WTC11 (cell line): ENCODE data around the gene FAM114A2. TPM values are rescaled to one million over a fixed set of nuclear protein-coding genes. Genes with fewer than 3 reads are reported as not detected.

Experiments used
- ATAC-seq: fragments of 200-7000 bp; cut with Tn5 transposase; 2 replicates; pipeline ENCODE4 v1.10.0; 2021; ENCODE audit warnings: mild to moderate bottlenecking, moderate library complexity
- CTCF ChIA-PET: fragments of 300-600 bp; sonication (Branson Sonifier 250); formaldehyde crosslinking; loops from one replicate; lab custom pipeline; 2021; ENCODE audit warnings: antibody characterized with exemption; lab: Charles Lee
- POLR2A ChIA-PET: fragments of 350-600 bp; sonication (Branson Sonifier 250); formaldehyde crosslinking; loops from one replicate; lab custom pipeline; 2021; ENCODE audit warnings: antibody characterized with exemption; lab: Charles Lee
- DNase-seq: peaks from one replicate; pipeline ENCODE4 v3.0.0; 2021; ENCODE audit warnings: low spot score
- H3K27ac Mint-ChIP-seq: 2 replicates; pipeline ENCODE4 v1.8.0; 2021; ENCODE audit warnings: mixed read lengths
- H3K27me3 Mint-ChIP-seq: 2 replicates; pipeline ENCODE4 v1.8.0; 2021; ENCODE audit warnings: low read depth, mild to moderate bottlenecking, moderate library complexity, mixed read lengths
- H3K36me3 Mint-ChIP-seq: 2 replicates; pipeline ENCODE4 v1.8.0; 2021; ENCODE audit warnings: mixed read lengths
- H3K4me1 Mint-ChIP-seq: 2 replicates; pipeline ENCODE4 v1.8.0; 2022; ENCODE audit warnings: mixed read lengths
- H3K4me3 Mint-ChIP-seq: 2 replicates; pipeline ENCODE4 v1.8.0; 2021; ENCODE audit warnings: mild to moderate bottlenecking, moderate library complexity, mixed read lengths
- H3K9me3 Mint-ChIP-seq: 2 replicates; pipeline ENCODE4 v1.8.0; 2021; ENCODE audit warnings: mixed read lengths
- AFF4 ChIP-seq: sonication (generic); formaldehyde crosslinking; IDR thresholded peaks from 2 replicates; pipeline ENCODE4 v1.8.1; 2023; ENCODE audit warnings: mild to moderate bottlenecking, missing genetic modification reagents, borderline replicate concordance
- ATF2 ChIP-seq: sonication (generic); formaldehyde crosslinking; IDR thresholded peaks from 2 replicates; pipeline ENCODE4 v1.8.1; 2022; ENCODE audit warnings: low read depth, missing genetic modification reagents, borderline replicate concordance
- ATF6 ChIP-seq: sonication (generic); formaldehyde crosslinking; IDR thresholded peaks from 2 replicates; pipeline ENCODE4 v1.8.1; 2023; ENCODE audit warnings: mild to moderate bottlenecking, missing genetic modification reagents
- CREM ChIP-seq: sonication (generic); formaldehyde crosslinking; IDR thresholded peaks from 2 replicates; pipeline ENCODE4 v1.8.1; 2022; ENCODE audit warnings: mild to moderate bottlenecking, missing genetic modification reagents, moderate library complexity
- ERG ChIP-seq: fragments of 250-450 bp; sonication (Bioruptor Pico); IDR thresholded peaks from 2 replicates; pipeline ENCODE4 v1.8.0; 2021; ENCODE audit warnings: mild to moderate bottlenecking
- ETV6 ChIP-seq: sonication (generic); formaldehyde crosslinking; IDR thresholded peaks from 2 replicates; pipeline ENCODE4 v1.8.1; 2022; ENCODE audit warnings: mild to moderate bottlenecking, missing genetic modification reagents
- FOXJ3 ChIP-seq: sonication (generic); formaldehyde crosslinking; IDR thresholded peaks from 2 replicates; pipeline ENCODE4 v1.9.0; 2021; ENCODE audit warnings: missing genetic modification reagents, mild to moderate bottlenecking, borderline replicate concordance
- FOXK1 ChIP-seq: sonication (generic); formaldehyde crosslinking; IDR thresholded peaks from 2 replicates; pipeline ENCODE4 v1.8.0; 2022; ENCODE audit warnings: mild to moderate bottlenecking, moderate library complexity, missing genetic modification reagents
- FOXP1 ChIP-seq: sonication (generic); formaldehyde crosslinking; IDR thresholded peaks from 2 replicates; pipeline ENCODE4 v1.8.0; 2022; ENCODE audit warnings: missing genetic modification reagents, mild to moderate bottlenecking, moderate library complexity, borderline replicate concordance
- HMGA2 ChIP-seq: fragments of 250-450 bp; sonication (Bioruptor Pico); IDR thresholded peaks from 2 replicates; pipeline ENCODE4 v1.4.0; 2021; ENCODE audit warnings: mild to moderate bottlenecking, moderate library complexity
- KAT7 ChIP-seq: sonication (generic); formaldehyde crosslinking; IDR thresholded peaks from 2 replicates; pipeline ENCODE4 v1.8.1; 2023; ENCODE audit warnings: missing genetic modification reagents, mild to moderate bottlenecking, borderline replicate concordance
- NFE2L1 ChIP-seq: sonication (generic); formaldehyde crosslinking; IDR thresholded peaks from 2 replicates; pipeline ENCODE4 v1.8.1; 2023; ENCODE audit warnings: missing genetic modification reagents
- NR1H2 ChIP-seq: sonication (generic); formaldehyde crosslinking; IDR thresholded peaks from 2 replicates; pipeline ENCODE4 v1.9.0; 2021; ENCODE audit warnings: mild to moderate bottlenecking, moderate library complexity, missing genetic modification reagents
- PREB ChIP-seq: sonication (generic); formaldehyde crosslinking; IDR thresholded peaks from 2 replicates; pipeline ENCODE4 v1.8.1; 2022; ENCODE audit warnings: mild to moderate bottlenecking, missing genetic modification reagents, moderate library complexity, borderline replicate concordance
- RORB ChIP-seq: fragments of 250-450 bp; sonication (Bioruptor Pico); IDR thresholded peaks from 2 replicates; pipeline ENCODE4 v1.9.0; 2021; ENCODE audit warnings: mild to moderate bottlenecking
- SMAD3 ChIP-seq: sonication (generic); formaldehyde crosslinking; IDR thresholded peaks from 2 replicates; pipeline ENCODE4 v1.8.0; 2022; ENCODE audit warnings: missing genetic modification reagents, mild to moderate bottlenecking, borderline replicate concordance
- SMAD4 ChIP-seq: sonication (generic); formaldehyde crosslinking; IDR thresholded peaks from 2 replicates; pipeline ENCODE4 v1.8.0; 2022; ENCODE audit warnings: mild to moderate bottlenecking, missing genetic modification reagents
- SP1 ChIP-seq: sonication (generic); formaldehyde crosslinking; conservative IDR thresholded peaks from 2 replicates; pipeline ENCODE4 v1.8.1; 2022; ENCODE audit warnings: missing genetic modification reagents
- TCF7 ChIP-seq: sonication (generic); formaldehyde crosslinking; IDR thresholded peaks from 2 replicates; pipeline ENCODE4 v1.8.0; 2022; ENCODE audit warnings: mild to moderate bottlenecking, low read depth, missing genetic modification reagents, moderate library complexity
- TEAD4 ChIP-seq: sonication (generic); formaldehyde crosslinking; IDR thresholded peaks from 2 replicates; pipeline ENCODE4 v1.8.0; 2022; ENCODE audit warnings: mild to moderate bottlenecking, missing genetic modification reagents
- ZNF263 ChIP-seq: sonication (generic); formaldehyde crosslinking; IDR thresholded peaks from 2 replicates; pipeline ENCODE4 v1.8.1; 2022; ENCODE audit warnings: low read depth, mild to moderate bottlenecking, moderate library complexity, missing genetic modification reagents
- ZNF396 ChIP-seq: fragments of 250-450 bp; sonication (Bioruptor Pico); IDR thresholded peaks from 2 replicates; pipeline ENCODE4 v1.8.0; 2021; ENCODE audit warnings: mild to moderate bottlenecking, moderate library complexity, borderline replicate concordance
- ZNF425 ChIP-seq: fragments of 250-450 bp; sonication (Bioruptor Pico); conservative IDR thresholded peaks from 2 replicates; pipeline ENCODE4 v1.9.0; 2021; ENCODE audit warnings: mild to moderate bottlenecking
- ZSCAN18 ChIP-seq: fragments of 250-450 bp; sonication (Bioruptor Pico); IDR thresholded peaks from 2 replicates; pipeline ENCODE4 v2.1.2; 2022; ENCODE audit warnings: mild to moderate bottlenecking, moderate library complexity
- total RNA-seq: library from RNA; stranded (reverse); gene quantifications from 3 replicates; pipeline ENCODE4 v1.2.3, GENCODE V29; 2021

Gene FAM114A2
- total RNA-seq, 1 experiment from 2014 or later: 10.1 TPM

GRCh38 chr5:154081246-154081645 is 42.5 kb upstream of the FAM114A2 start (continued):
- TF ChIP-seq PREB (CRISPR knock-in tag) (no peak), HMGA2 (CRISPR knock-in tag) (no peak), FOXJ3 (CRISPR knock-in tag) (no peak), SMAD4 (CRISPR knock-in tag) (no peak), ZNF425 (CRISPR knock-in tag) (no peak), ZNF396 (CRISPR knock-in tag) (no peak), ZNF263 (CRISPR knock-in tag) (no peak), TCF7 (CRISPR knock-in tag) (no peak), ZSCAN18 (no peak), FOXP1 (CRISPR knock-in tag) (no peak), ERG (CRISPR knock-in tag) (no peak), AFF4 (CRISPR knock-in tag) (no peak)

GRCh38 chr5:154078272-154078671 is 39.6 kb upstream of the FAM114A2 start:
- no peak overlapping the region for H3K27ac Mint-ChIP-seq
- ChIA-PET CTCF (interaction anchor here (0.8 to 1.9 kb wide), 4 partner anchors 61 to 112 kb away, joined by 3 to 13 read pairs (median 4); partner anchors contain the start of gene GALNT10), POLR2A (no interaction called here)
- H3K4me3 Mint-ChIP-seq: no peak overlapping the region
- H3K36me3 Mint-ChIP-seq: no peaks in the 10 kb centered on the region
- TF ChIP-seq ATF2 (CRISPR knock-in tag) (no peak), ATF6 (CRISPR knock-in tag) (no peak), ETV6 (CRISPR knock-in tag) (no peak), TEAD4 (CRISPR knock-in tag) (no peak), SP1 (CRISPR knock-in tag) (no peak), FOXK1 (CRISPR knock-in tag) (no peak), RORB (no peak), FOXP1 (CRISPR knock-in tag) (no peak), NR1H2 (CRISPR knock-in tag) (no peak), SMAD3 (CRISPR knock-in tag) (no peak), CREM (CRISPR knock-in tag) (no peak), KAT7 (no peak), NFE2L1 (CRISPR knock-in tag) (no peak)
- no peaks in the 10 kb centered on the region for H3K9me3 Mint-ChIP-seq
- H3K27me3 Mint-ChIP-seq: no peaks in the 10 kb centered on the region
- ATAC-seq: peak; percentile 39
- H3K4me1 Mint-ChIP-seq: peaks cover 14% of the 10 kb centered on the region
- no peak for DNase-seq
